GM13977 (cell line): ENCODE measurements around the gene DIAPH2.

Experiments used
- DNase-seq: peaks from one replicate; pipeline ENCODE4 v3.0.0; 2012; ENCODE audit warnings: low spot score
- CTCF ChIP-seq: IDR thresholded peaks from 2 replicates; pipeline ENCODE4 v1.5.1; 2012; ENCODE audit warnings: mild to moderate bottlenecking, control low read depth; ENCODE audit not compliant: insufficient read depth; ENCODE audit errors: extremely low read depth, missing control alignments
- in situ Hi-C: fragments of 300-500 bp; cut with MboI; formaldehyde crosslinking; loops from one replicate; pipeline ENCODE4 v1.12.0; 2022; ENCODE audit warnings: low sequenced_read_pairs, low pct_unique_long_range_greater_than_20kb, mixed read lengths, inconsistent platforms; ENCODE audit not compliant: unreplicated experiment

Gene DIAPH2

GRCh38 chrX:96957718-96958117 lies 273.1 kb downstream of the DIAPH2 start:
- in situ Hi-C loops, result no loop called here
- TF ChIP-seq CTCF, result no peak
- DNase-seq, result no peak

DNA sequence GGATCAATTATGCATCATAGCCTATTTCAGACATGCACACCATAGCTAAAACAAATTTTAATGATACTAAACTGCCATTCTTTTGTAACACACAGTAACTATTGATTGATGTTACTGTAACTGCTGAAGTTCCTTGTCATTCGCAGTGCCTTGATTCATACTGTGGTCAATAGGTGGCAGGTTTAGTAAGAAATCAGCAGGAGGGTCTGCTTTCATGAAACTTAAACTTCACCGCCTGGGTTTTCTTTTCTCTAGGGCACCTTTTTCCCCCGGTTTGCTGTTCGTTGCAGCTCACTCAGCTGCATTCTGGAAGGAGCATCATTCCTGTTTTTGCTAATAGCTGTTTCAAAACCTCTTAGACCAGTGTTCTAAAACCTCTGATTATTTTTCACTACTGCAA lies 287.2 kb downstream of the DIAPH2 start:
- no peak for TF ChIP-seq CTCF
- in situ Hi-C loops, result no loop called here
- no peak for DNase-seq

- DNase-seq, result no peak
- in situ Hi-C loops, result no loop called here
- TF ChIP-seq CTCF, result no peak
These were observed 294.3 kb downstream of the DIAPH2 start for GRCh38 chrX:96978906-96979305.

DNA sequence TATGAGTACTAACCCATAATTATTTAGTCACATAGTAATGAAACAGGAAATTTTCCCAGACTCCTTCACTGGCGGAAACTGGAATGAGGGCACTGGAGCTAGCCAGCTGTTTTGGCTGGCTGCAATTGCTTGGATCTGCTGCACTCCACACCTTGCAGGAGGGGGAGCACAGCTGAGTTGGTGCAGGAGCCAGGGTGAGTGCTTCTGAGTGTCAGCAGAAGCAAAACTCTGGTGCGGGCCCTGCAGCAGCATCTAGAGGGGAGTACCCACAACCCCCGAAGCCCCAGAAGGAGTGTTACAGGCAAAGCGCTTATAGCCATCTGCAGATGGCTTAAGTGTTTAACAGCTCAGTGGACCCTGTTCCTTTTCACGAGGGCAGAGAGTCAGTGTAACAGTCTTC lies 295.1 kb downstream of the DIAPH2 start:
- no peak for TF ChIP-seq CTCF
- DNase-seq, result no peak
- in situ Hi-C loops, result no loop called here

DNA sequence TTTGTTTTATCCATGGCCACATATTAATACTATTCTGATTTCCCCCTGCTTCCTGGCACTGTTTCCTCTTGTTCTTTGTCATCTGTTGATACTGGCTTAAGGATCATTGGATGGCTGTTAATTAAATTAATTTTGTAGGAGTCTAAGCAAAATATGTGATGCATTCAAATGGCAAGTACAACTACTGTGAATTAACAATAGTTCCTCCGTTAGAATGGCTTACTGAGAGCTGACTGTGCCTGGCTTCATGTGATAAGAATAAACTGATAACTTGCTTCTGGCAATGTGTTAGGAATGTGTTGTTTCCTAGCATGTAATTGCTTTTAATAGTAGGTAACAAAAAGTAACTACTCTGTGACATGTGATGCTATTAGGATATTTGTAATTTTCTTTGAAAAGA lies 297.5 kb downstream of the DIAPH2 start:
- DNase-seq, result no peak
- in situ Hi-C loops, result no loop called here
- no peak for TF ChIP-seq CTCF

DNA sequence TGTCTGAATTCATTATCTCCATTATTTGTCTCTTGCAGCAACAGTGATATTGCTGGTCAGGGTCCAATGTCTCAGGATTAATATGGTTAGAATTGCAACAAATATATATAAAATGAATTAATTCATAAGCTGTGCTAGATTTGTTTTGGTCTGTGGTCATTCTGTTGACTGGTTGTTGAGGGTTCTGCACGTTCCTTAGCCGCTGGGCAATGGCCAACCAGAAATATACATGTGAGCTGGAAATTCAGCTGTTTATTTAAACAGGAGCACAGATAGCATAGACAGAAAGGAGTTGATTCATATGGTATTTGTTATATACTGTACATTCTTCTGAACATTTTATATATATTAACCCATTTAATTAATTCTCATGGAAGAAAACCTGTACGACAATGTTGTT lies 299.9 kb downstream of the DIAPH2 start:
- in situ Hi-C loops, result no loop called here
- DNase-seq, result no peak
- no peak for TF ChIP-seq CTCF

DNA sequence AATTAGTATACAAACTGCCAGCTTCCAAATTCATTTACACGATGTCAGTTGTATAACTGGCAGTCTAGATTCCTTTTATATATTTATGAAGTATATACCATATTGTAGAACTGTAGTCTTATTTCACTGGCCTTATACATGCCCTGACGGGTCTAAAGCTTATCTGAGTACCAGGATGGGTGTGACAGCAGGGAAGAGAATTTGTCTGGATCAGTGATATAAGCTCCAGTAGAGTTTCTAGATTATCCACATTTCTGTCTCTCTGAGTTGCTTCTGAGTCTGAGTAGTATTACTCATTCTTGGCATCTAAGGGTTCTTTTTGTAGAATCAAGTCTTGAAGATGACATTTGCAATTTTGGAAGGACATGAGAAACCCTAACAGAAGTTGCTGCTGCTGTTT lies 300.4 kb downstream of the DIAPH2 start:
- in situ Hi-C loops, result no loop called here
- no peak for TF ChIP-seq CTCF

More for the DNA sequence above, 300.4 kb downstream of the DIAPH2 start:
- no peak for DNase-seq
